Trophoblast cell (in vitro differentiated cells and primary cell): ENCODE data around the gene ANXA8L1.
"Not testable (repeated sequence)": the region's sequence is repeated elsewhere in the genome, so short reads cannot be mapped to it uniquely, and the experiment has no call there.

Experiments
- DNase-seq, 2 donors: peaks; one replicate each; pipeline ENCODE4 v3.0.0-alpha.2; 2016
- H2AFZ ChIP-seq: 2 replicates; pipeline ENCODE4 v1.6.1; 2013; ENCODE audit warnings: low read length, moderate library complexity, mild to moderate bottlenecking; ENCODE audit not compliant: insufficient read depth, poor library complexity
- H2AK5ac ChIP-seq: 2 replicates; pipeline ENCODE4 v1.6.1; 2013; ENCODE audit warnings: mild to moderate bottlenecking, low read length
- H2BK120ac ChIP-seq: 2 replicates; pipeline ENCODE4 v1.6.1; 2013; ENCODE audit warnings: low read length, mild to moderate bottlenecking, moderate library complexity; ENCODE audit not compliant: insufficient read depth, poor library complexity
- H2BK12ac ChIP-seq: 2 replicates; pipeline ENCODE4 v1.6.1; 2013; ENCODE audit warnings: mild to moderate bottlenecking, low read length, moderate library complexity
- H2BK5ac ChIP-seq: 2 replicates; pipeline ENCODE4 v1.6.1; 2013; ENCODE audit warnings: low read length, low read depth, moderate library complexity, mild to moderate bottlenecking; ENCODE audit not compliant: poor library complexity
- H3K14ac ChIP-seq: 2 replicates; pipeline ENCODE4 v1.6.1; 2013; ENCODE audit warnings: mild to moderate bottlenecking, low read length
- H3K18ac ChIP-seq: 2 replicates; pipeline ENCODE4 v1.6.1; 2013; ENCODE audit warnings: mild to moderate bottlenecking, low read length
- H3K23ac ChIP-seq: 2 replicates; pipeline ENCODE4 v1.6.1; 2013; ENCODE audit warnings: low read length
- H3K27ac ChIP-seq: 2 replicates; pipeline ENCODE4 v1.5.1; 2013; ENCODE audit warnings: low read depth, mild to moderate bottlenecking, inconsistent platforms, low read length, moderate library complexity
- H3K27me3 ChIP-seq: 2 replicates; pipeline ENCODE4 v1.6.1; 2013; ENCODE audit warnings: inconsistent platforms, mild to moderate bottlenecking, low read length, moderate library complexity; ENCODE audit not compliant: insufficient read depth
- H3K36me3 ChIP-seq, 2 experiments: 1 replicate in 1 of 2; 2 replicates in 1 of 2; pipeline ENCODE4 v1.6.1; 2013; ENCODE audit warnings: low read length in 2 of 2, mild to moderate bottlenecking in 2 of 2, moderate library complexity in 1 of 2; ENCODE audit not compliant: insufficient read depth in 2 of 2, control insufficient read depth in 1 of 2
- H3K4ac ChIP-seq: 2 replicates; pipeline ENCODE4 v1.6.1; 2013; ENCODE audit warnings: low read depth, mild to moderate bottlenecking, low read length, moderate library complexity
- H3K4me1 ChIP-seq, 2 experiments: 1 replicate in 1 of 2; 2 replicates in 1 of 2; pipeline ENCODE4 v1.6.1; 2013; ENCODE audit warnings: low read length in 2 of 2, mild to moderate bottlenecking in 2 of 2, moderate library complexity in 1 of 2; ENCODE audit not compliant: insufficient read depth in 2 of 2, control insufficient read depth in 1 of 2
- H3K4me2 ChIP-seq: 2 replicates; pipeline ENCODE4 v1.6.1; 2013; ENCODE audit warnings: inconsistent platforms, mild to moderate bottlenecking, low read length, moderate library complexity
- H3K4me3 ChIP-seq: 2 replicates; pipeline ENCODE4 v1.5.1; 2013; ENCODE audit warnings: mild to moderate bottlenecking, low read depth, low read length, inconsistent platforms
- H3K79me1 ChIP-seq: one replicate; pipeline ENCODE4 v1.6.1; 2013; ENCODE audit warnings: low read length
- H3K79me2 ChIP-seq: 2 replicates; pipeline ENCODE4 v1.6.1; 2013; ENCODE audit warnings: low read length, mild to moderate bottlenecking; ENCODE audit not compliant: control insufficient read depth, insufficient read depth, poor library complexity
- H3K9ac ChIP-seq: 2 replicates; pipeline ENCODE4 v1.6.1; 2013; ENCODE audit warnings: mild to moderate bottlenecking, low read length
- H3K9me3 ChIP-seq: 2 replicates; pipeline ENCODE4 v1.6.1; 2013; ENCODE audit warnings: low read depth, mild to moderate bottlenecking, control low read depth, inconsistent platforms, low read length; ENCODE audit not compliant: insufficient read depth
- H4K12ac ChIP-seq: 2 replicates; pipeline ENCODE4 v1.6.1; 2013; ENCODE audit warnings: low read depth, mild to moderate bottlenecking, low read length, moderate library complexity
- H4K8ac ChIP-seq: 2 replicates; pipeline ENCODE4 v1.6.1; 2013; ENCODE audit warnings: low read depth, mild to moderate bottlenecking, low read length, moderate library complexity
- H4K91ac ChIP-seq: one replicate; pipeline ENCODE4 v1.6.1; 2013; ENCODE audit warnings: low read depth, mild to moderate bottlenecking, low read length, moderate library complexity
- WGBS: extraction: QIAGEN DNeasy Blood & Tissue Kit; methylation state at CpG from one replicate; pipeline ENCODE4 v1.1.7; 2013; ENCODE audit warnings: missing lambda C conversion rate; ENCODE audit not compliant: insufficient read length, insufficient coverage; ENCODE audit errors: extremely low coverage; 5-methylcytosine and 5-hydroxymethylcytosine counted together

The ANXA8L1 gene

DNA sequence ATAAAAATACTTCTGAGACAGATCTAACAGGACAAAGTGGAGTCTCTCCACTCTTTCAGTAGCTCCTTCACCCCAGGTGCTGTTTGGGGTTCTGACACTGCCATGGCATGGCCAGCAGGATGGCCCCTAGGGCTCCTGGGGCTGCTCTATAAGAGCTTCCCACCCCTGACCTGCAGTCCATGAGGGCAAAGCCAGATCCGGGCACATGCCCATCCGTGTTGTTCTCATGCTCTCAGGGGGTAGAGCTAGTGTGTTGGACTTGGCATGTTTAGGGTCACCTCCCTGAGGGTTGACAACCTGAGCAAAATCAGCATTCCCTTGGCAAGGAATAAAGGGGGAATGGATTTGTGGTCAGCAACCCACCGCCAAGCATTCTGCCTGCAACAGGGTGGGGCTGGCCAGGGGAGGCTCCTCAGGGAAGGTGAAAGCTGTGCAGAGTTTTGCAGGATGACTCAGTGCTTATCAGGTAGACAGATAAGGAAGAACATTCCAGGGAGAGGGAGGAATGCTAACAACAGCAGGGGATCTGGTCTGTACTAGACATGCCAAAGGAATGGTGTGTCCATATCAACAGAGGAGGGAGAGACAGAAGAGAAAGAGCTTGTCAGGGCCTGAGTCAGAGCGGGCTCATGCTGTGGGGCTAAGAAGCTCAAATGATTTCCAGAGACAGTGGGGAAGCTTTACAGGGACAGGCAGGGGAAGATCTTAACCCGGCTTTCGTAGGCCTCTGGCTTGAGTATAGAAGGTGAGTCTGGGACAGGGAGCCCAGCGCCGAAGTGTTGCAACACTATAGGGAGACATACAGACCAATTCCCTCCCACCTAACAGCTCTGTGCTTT is 21.1 kb downstream of the ANXA8L1 start:
- H4K8ac ChIP-seq, H3K4me2 ChIP-seq, H3K9ac ChIP-seq, H3K23ac ChIP-seq, H3K9me3 ChIP-seq, H4K12ac ChIP-seq, H3K79me2 ChIP-seq, H3K4me3 ChIP-seq, H2AFZ ChIP-seq, H2AK5ac ChIP-seq, H3K27me3 ChIP-seq, H3K36me3 ChIP-seq: not testable (repeated sequence)
- DNase-seq: peak; percentile 72 to 76
- Histone ChIP-seq H3K18ac (peak overlapping the region; percentile 17), H2BK120ac (peak overlapping the region; percentile 98), H3K14ac (peak overlapping the region; percentile 73), H3K79me1 (peaks cover 16% of the 10 kb centered on the region), H3K4ac (peak overlapping the region; percentile 76), H3K4me1 (peaks cover 10 to 12% of the 10 kb centered on the region in 2 experiments), H3K27ac (peak overlapping the region; percentile 97), H2BK12ac (peak overlapping the region; percentile 65), H2BK5ac (peak overlapping the region; percentile 95), H4K91ac (peak overlapping the region; percentile 99)
- no CpG with 5 or more reads among the region's 8 CpGs for WGBS

DNA sequence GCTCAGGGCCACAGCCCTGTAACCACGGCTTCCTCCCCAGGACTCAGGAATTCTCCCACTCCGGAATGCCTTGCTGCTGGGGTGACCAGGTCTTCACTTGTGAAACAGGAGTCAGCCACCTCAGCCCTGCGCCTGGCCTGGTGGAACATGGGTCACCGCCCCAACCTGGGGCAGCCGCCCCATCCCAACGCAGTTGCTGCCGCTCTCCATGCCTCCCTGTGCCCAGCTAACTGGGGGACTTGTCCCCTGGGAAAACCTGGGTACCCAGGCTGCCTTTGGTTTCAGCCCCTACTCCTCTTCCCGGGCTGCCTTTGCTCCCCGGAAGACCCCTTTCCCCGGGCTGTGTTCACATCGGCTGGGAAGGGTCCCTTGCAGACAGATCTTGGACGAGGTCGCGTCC is 22.2 kb downstream of the ANXA8L1 start:
- DNase-seq: peak; percentile 26 to 54
- Histone ChIP-seq H2BK120ac (peak overlapping the region; percentile 92), H3K14ac (peak overlapping the region; percentile 87), H4K12ac (peak overlapping the region; percentile 45), H2BK12ac (peak overlapping the region; percentile 87), H3K4me1 (peaks cover 10 to 12% of the 10 kb centered on the region in 2 experiments), H3K27ac (peak overlapping the region; percentile 98), H3K79me1 (peaks cover 16% of the 10 kb centered on the region), H3K4ac (peak overlapping the region; percentile 46), H2AK5ac (peak overlapping the region; percentile 42), H4K8ac (peak overlapping the region; percentile 76), H2BK5ac (peak overlapping the region; percentile 96), H3K18ac (peak overlapping the region; percentile 73), H4K91ac (peak overlapping the region; percentile 95), H3K4me2 (peak overlapping the region; percentile 42)
- WGBS: no CpG with 5 or more reads among the region's 14 CpGs
- not testable (repeated sequence) for H3K9me3 ChIP-seq, H3K27me3 ChIP-seq, H3K4me3 ChIP-seq, H3K36me3 ChIP-seq, H2AFZ ChIP-seq, H3K79me2 ChIP-seq, H3K23ac ChIP-seq, H3K9ac ChIP-seq

DNA sequence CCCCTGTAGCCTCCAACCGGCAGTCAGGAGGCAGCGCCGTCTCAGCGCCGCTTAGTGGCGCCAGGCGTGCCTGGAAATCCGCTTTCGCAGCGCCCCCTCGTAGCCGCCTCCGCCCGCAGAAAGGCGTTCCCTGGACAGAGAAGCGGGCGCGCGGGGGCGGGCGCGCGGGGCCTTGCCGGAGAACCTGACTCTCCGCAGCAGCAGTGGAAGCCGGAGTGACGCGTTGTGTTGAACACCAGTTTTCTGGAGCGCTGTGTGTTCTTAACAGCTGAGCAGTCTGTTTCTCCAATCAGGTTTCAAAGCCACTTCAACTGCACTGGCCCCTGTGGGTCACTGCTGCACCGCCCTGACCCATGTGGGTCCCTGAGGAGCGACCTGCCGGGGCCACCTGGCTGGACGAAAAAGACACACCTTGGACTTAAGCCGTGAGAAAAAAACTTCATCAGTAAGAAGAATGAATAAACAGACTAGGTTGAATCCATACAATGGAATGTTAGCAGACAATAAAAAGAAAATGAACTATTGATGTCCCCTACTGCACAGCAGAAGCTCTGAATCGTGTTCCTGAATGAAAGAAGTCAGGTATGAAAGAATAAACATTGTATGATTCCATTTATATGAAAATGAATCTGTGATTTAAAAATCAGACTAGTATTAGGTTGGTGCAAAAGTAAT is 22.8 kb downstream of the ANXA8L1 start:
- not testable (repeated sequence) for H3K79me2 ChIP-seq, H4K12ac ChIP-seq, H3K23ac ChIP-seq, H2AFZ ChIP-seq, H3K9ac ChIP-seq, H2BK12ac ChIP-seq, H3K4me3 ChIP-seq, H3K27me3 ChIP-seq, H2AK5ac ChIP-seq, H3K4ac ChIP-seq, H3K36me3 ChIP-seq, H3K9me3 ChIP-seq
- Histone ChIP-seq H4K8ac (peak overlapping the region; percentile 79), H2BK120ac (peak overlapping the region; percentile 93), H3K79me1 (peaks cover 16% of the 10 kb centered on the region), H3K18ac (peak overlapping the region; percentile 71), H2BK5ac (peak overlapping the region; percentile 96), H3K14ac (peak overlapping the region; percentile 61), H4K91ac (peak overlapping the region; percentile 95), H3K27ac (peak overlapping the region; percentile 90), H3K4me2 (peak overlapping the region; percentile 78), H3K4me1 (peaks cover 10 to 12% of the 10 kb centered on the region in 2 experiments)
- peak; percentile 67 to 68 for DNase-seq
- WGBS: no CpG with 5 or more reads among the region's 35 CpGs

DNA sequence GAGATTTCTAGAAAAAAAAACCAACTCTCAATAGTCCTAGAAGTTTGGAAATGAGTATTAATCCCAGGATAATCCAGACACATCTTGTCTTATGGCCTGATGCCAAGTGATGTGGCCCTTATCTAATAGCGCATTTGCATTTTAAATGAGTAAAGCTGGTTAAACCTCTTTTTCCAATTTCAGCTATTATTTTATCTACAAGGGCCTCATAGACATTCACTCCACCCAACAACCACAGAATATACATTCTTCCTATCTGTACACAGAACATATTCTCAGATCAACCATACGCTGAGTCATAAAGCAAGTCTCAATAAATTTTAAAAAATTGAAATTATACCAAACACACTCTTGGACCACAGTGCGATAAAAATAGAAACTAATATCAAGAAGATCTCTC is 34.0 kb downstream of the ANXA8L1 start:
- not testable (repeated sequence) for H3K4ac ChIP-seq, H3K4me2 ChIP-seq, H3K4me1 ChIP-seq, H2BK120ac ChIP-seq, H3K23ac ChIP-seq, H3K79me1 ChIP-seq, H2AFZ ChIP-seq, H3K36me3 ChIP-seq, H4K91ac ChIP-seq, H4K8ac ChIP-seq, H3K4me3 ChIP-seq, H2AK5ac ChIP-seq, H3K27me3 ChIP-seq, H4K12ac ChIP-seq, H3K79me2 ChIP-seq, DNase-seq, H3K27ac ChIP-seq, H2BK5ac ChIP-seq, H3K14ac ChIP-seq, H3K9me3 ChIP-seq, H3K9ac ChIP-seq, H3K18ac ChIP-seq, H2BK12ac ChIP-seq
- WGBS: no CpG with 5 or more reads among the region's 3 CpGs
